GM19324 (cell line): ENCODE data around the gene MAPT.

ENCODE experiments used
- ATAC-seq: cut with Tn5 transposase; IDR thresholded peaks from one replicate; pipeline ENCODE4 v1.9.1; 2021; ENCODE audit warnings: mild to moderate bottlenecking, moderate library complexity; ENCODE audit not compliant: unreplicated experiment, low FRiP score

MAPT gene

DNA sequence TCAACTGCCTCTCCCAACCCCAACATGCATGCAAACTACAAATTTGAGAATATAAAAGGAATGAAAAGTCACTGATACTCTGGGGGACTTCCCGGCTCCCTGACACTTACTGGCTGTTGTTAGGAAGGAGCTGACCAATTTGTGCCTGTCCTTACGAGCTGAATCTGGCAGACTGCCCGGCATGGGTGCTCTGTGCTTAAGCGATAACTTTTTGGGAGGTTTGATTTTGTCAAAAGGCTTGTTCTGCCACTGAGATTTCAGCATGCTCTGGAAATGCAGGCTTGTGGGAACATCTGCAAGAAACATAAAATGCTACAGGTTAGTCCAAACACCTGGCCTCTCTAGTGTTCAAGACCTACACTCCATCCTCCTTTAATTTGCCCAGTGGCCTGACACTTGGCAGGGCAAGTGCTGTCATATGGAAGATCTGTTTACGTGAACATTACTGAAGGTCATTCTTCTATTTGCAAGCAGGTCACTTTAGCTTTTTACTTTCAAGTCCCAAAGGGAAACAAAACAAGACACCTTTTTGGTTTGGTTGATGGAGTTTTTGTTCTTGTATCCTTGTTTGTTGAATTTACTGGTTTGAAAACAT is 145.3 kb downstream of the MAPT start:
- no peak for ATAC-seq

DNA sequence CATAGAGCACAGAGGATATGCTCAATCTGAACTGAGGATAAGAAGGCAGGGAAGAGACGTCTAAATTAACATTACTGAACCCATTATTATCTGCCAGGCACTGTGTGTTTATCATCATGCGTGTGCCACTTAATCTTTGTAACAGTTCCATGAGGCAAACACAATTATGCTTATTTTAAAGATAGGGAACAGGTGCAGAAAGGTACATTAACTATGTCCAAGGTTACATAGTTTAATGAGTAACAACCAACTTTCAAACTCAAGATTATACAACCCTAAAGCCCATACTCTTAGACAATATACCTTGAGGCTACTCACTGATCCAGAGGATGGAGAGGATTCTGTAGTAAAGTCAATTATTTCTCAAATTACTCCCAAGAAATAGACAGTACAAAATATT is 147.9 kb downstream of the MAPT start:
- no peak for ATAC-seq

DNA sequence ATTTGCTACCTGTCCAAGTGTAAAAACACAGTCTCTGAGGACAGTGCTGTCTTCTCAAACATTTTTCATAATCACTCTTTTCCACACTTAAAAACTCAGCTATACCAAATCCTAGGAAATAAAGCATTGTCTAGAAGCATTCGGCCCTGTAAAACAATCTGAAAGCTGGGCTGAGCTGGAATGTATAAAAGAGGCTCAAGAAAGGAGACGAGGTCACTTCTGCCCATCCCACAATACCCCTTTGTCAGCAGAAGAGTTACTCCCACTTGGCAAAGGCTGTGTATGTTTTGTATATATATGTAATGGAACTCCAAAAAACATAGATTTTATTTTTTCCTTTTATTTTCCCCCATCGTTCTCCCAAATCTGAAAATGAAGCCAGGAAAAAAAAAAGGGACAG is 148.6 kb downstream of the MAPT start:
- no peak for ATAC-seq

DNA sequence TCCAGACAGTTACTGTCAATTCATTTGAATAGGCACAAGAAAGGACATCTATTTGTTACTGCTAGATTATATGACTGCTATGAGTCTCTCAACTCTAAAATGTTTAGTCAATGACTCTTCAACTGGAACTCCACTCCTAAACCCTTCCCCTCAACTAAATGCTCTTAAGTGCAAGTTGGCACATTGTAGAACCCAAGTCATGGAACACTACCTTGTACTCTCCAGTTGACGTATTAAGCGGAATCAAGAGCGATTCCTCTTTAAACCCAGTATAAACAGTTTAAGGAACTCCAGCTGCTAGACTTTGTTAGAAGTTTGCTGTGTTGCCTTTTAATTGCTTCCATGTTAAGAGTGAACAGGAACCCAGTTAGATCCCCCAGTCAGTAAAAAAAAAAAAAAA is 149.3 kb downstream of the MAPT start:
- no peak for ATAC-seq

DNA sequence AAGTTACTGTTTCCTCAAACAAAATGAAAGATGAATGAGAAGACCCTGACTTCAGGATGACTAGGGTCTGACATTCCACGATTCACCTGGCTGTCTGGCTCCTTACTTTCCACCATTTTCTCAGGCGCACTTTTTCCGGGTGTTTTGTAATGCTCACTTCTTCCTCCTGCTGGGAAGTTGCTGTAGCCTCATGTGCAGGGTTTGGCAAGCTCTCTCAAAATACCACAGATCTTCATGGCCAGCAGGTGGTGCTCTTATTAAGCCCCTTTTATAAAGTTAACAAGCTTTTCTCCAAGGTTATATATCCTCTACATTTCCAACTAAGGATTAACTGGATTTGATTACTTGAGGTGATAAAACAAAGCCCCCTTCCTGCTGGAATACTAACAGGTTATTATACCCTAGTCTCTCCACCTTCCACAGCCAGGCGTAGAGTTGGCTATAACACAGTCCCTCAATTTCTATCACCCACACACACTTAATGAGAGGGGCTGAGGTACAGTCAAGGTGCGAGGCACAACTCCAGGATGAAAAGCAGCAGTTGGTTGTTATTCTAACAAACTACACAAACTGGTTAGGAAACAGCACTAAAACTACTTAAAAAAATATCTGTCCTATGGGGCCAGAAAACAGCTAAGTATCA is 150.1 kb downstream of the MAPT start:
- no peak for ATAC-seq

DNA sequence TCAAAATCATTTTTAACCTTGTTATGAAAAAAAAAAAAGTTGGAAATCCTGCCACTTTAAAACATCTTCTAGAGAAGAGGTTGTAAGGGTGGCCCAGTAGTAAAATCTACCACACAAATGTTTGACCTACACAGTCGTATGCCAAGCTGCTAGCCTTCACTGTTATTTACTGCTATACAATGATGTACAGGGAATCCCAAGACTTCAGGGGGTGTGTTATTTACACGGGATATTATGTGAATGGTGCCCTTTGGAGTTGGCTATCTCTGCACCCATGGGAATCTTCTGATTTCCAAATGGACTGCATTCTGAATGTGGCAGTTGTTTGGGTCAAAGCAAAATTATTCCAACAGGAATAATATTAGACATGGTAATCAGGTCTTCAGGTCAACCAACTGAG is 150.6 kb downstream of the MAPT start:
- ATAC-seq: no peak

DNA sequence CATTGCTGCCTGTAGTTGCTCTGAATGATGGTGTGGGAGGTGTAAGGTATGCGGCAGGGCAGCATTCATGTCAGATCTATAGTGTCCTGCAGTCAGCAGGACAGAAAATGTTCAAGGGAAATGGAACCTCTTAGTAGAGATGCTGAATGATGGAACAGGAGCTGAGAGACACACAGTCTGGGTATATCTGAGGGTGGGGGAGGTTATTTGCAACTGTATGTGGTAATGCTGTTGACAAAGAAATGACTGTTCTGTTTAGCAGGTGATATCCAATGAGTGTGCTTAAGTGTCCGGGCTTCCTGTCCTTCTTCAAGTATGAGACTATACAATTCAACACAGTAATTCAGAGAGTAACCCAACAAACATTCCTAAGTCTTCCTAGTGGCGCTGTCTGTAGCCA is 151.3 kb downstream of the MAPT start:
- ATAC-seq: no peak

DNA sequence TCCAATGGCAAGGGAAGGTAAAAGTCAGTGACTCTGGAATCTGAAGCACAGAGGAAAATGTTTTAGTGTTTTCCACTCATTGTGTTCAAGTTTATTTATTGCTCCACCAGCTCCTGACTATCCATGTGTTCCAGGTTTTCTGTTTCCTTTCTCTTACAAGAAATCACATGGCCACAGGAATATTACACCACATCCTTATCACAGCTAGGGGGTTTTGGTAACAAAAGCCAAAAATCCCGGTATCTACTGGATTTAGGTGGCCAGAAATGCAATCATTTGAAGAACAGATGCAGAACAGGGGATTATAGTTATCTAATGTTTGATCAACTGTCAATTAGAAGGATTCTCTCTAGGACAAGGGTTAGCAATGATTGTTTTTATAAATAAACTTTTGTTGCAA is 152.6 kb downstream of the MAPT start:
- no peak for ATAC-seq

DNA sequence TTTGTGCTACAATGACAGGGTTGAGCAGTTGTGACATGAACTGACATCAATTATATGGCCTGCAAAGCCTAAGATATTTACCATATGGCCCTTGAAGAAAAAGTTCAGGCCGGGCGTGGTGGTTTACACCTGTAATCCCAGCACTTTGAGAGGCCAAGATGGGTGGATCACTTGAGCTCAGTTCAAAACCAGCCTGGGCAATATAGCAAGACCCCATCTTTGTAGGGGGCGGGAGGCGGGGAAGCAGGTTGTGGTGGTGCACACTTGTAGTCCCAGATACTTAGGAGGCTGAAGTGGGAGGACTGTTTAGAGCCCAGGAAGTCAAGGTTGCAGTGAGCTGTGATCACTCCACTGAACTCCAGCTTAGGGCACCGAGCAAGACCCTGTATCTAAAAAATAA is 153.0 kb downstream of the MAPT start:
- ATAC-seq: no peak

DNA sequence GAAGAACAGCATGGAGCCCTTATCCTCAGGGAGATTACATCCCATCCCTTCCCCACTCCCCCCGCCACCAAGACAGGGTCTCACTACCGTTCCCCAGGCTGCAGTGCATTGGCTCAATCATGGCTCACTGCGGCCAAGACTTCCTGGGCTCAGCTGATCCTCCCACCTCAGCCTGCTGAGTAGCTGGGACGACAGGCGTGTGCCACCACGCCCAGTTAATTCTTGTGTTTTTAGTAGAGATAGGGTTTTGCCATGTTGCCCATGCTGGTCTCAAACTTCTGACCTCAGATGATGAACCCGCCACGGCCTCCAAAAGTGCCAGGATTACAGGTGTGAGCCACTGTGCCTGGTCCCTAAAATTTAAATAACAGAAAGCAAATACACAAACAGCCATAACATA is 153.5 kb downstream of the MAPT start:
- no peak for ATAC-seq

DNA sequence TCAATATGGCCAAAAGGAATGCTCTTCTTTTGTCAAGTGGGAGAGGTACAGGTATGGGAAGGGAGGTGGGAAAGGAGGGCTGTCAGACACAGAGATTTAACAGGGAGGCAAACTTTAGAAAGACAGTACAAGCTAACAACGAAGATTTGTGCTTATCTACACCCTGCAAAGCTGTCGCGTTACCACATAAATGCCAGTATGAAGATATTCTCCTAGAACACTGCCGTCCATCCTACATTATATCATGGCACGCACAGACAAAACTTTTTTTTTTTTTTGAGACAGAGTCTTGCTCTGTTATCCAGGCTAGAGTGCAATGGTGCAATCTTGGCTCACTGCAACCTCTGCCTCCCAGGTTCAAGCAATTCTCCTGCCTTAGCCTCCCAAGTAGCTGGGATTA is 155.3 kb downstream of the MAPT start:
- no peak for ATAC-seq

DNA sequence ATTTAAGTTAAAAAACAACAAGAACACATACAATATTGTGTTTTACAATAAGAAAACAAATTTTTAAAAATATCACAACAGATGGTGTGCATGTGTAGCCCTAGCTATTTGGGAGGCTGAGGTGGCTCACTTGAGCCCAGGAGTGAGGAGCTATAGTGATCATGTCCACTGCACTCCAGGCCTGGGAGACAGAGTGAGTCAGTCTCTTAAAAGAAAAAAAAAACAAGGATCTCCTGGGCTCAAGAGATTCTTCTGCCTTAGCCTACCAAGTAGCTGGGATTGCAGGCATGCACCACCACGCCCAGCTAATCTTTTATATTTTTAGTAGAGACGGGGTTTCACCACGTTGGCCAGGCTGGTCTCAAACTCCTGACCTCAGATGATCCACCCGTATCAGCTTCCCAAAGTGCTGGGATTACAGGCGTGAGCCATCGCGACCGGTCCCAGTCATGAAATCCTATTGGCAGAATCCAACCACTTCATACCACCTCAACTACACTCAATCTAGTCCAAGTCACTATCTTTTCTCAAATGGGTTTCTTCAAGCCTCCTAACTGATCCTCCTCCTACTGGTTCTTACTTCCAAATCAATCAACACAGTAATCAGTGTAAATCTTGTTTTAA is 159.7 kb downstream of the MAPT start:
- no peak for ATAC-seq

DNA sequence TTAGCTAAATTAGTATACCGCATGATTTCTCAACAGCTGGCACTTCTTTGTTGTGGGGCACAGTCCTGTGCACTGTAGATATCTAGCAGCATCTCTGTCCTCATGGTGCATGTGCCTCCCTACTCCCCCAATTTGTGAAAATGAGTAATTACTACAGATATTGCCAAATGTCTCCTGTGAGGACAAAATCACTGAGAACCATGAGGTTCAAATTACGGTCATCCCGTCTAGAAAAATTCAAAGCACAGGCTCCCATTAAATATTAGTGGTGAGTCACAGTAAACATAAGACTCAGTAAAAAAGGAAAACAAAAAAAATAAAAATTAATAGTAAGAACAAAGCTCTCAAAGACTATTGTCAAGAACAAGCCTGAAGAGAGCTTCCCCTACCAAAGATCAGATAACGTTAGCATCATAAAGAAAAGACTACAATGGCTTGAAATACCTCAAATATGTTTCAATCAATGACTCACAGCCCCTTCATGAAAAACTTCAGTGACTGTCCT is 162.5 kb downstream of the MAPT start:
- ATAC-seq: no peak

DNA sequence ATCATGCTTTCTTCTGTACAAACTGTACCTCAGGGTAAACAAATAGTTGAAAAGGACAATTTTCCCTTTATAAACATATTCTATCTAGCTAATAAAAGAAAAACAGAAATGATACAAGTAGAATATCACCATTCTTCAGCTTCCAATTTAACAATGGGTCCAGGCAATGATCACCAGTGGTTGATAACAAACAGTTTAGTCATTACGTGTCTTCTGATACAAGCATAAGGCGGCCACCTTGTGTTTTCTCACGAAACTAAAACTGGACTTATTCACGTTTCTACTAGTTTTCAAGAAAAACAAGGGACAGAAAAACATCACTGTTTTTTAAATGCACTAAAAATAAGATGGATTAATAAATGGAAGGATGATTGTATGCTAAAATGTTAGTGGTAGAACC is 163.0 kb downstream of the MAPT start:
- ATAC-seq: no peak

DNA sequence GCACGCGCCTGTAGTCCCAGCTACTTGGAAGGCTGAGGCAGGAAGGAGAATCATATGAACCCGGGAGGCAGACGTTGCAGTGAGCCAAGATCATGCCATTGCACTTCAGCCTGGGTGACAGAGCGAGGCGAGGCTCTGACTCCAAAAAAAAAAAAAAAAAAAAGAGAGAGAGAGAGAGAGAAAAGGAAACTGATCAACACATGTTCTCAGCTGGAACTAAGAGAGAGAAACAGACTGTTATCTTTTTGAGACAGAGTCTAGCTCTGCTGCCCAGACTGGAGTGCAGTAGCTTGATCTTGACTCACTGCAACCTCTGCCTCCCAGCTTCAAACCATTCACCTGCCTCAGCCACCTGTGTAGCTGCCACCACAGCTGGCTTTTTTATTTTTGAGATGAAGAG is 165.1 kb downstream of the MAPT start:
- ATAC-seq: no peak

DNA sequence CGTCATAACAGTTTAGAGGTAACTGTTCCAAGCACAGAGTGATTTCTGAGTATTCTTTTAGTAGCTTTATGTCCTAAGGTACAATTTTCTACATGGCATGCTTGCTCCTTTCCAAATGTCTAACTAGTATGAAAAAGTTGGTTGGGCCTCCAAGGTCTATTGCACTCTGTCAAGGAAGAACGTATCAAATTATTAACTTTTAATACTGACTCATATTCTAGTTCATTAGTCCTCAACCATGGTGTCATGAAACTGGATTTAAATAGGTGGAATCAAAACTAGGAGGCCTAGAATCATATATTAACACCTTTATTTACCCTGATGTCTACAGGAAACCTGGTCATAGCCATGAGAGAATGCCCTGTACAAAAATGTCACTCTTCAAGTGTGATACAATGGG is 166.1 kb downstream of the MAPT start:
- no peak for ATAC-seq

DNA sequence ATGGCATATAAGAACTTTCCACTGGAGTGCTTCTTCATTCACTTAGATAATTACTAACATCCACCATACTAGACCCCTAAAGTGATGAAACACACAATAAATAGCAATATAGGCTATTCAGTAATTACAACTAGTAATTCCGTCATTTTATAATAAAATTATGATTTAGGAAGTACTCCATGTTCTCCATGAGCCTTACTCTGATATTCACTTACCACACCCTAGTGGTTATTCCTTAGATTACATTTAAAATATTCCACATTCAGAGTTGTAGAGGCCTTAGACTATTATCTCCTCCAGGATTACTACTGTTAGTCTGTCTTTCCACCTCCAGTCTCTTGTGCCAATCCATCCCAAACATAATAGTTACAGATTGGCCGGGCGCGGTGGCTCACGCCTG is 167.1 kb downstream of the MAPT start:
- no peak for ATAC-seq

DNA sequence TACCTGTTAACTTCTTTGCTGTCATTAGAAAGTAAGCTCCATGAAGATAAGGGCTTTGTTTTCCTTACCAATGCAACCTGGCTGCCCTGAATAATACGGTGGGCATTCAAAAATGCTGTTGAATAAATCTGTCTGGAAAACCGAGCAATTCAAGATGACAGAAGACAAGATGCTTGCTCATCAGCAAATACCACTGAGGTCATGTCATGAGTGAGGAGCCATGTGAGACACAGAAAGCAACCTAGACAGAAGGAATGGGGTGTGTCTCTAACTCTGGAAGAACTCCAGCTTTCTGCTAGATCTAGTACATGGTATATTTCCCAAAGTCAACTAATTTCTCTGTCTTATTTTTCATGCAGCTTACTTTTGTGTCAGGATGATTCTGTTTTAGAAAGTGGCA is 168.9 kb downstream of the MAPT start:
- no peak for ATAC-seq

DNA sequence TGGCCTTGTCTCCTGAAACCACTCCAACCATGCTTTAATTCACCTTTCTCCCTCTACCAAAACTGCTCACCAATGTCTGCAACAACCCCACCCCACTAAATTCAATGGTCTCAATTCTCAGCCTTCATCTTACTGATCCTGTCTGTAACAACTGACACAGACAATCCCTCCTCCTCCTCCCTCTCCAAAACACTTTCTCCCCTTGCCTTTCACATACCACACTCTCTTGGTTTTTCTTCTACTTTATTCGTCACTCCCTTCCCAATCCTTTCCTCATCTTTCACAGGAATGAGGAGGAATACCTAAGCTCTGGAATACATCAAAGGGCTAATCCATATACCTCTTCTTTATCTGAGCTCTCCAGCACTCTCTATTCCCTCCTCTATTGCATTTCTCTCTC is 170.1 kb downstream of the MAPT start:
- no peak for ATAC-seq

DNA sequence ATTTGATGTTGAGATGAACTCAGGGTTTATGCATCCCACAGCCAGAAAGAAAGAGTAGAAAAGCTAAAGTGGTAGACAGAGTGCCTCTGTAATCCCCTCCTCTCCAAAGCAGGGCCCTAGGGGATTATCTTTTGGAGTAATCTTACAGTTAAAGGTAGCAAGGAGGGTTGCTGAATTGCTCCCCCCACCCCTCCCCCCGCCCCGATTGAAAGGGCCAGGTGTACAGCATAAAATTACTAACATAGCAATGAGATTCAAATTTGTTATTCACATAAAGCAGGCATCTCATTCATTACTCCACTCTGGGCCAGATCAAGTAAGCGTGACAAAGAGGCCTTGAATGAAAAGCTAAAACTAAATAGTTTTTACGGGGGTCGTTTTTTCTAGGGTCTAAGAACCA is 177.4 kb downstream of the MAPT start:
- no peak for ATAC-seq

DNA sequence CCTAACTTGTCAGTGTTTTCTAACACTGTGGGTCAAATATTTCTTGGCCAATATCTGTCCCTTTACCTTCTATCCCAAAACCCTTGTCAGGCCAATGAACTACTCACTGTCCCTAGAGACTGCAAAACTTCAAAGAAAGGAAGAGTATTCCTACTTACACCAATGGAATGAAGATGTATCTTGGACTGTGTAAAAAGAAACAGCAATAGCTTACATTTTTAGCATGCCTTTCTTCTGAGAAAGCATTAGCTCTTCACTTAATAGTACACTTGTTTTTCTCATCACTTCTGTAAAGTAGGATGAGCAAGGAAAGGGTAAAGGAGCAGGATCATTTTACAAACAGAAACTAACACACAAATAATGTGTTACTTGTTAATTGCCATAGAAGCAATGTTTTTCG is 178.6 kb downstream of the MAPT start:
- no peak for ATAC-seq

DNA sequence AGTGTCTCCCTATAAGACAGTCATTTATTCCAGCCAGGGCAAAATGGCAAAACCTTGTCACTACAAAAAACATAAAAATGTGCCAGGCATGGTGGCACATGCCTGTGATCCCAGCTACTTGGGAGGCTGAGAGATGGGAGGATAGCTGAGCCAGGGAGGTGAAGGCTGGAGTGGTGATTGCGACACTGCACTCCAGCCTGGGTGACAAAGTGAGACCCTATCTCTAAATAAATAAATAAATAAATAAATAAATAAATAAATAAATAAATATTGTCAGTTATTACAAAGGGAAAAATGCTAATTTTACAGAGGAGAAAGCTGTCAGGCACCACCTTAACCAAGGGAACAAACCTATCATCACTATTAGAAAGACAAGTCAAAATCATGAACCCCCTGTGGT is 180.2 kb downstream of the MAPT start:
- no peak for ATAC-seq
